HCT116 (cell line): Measurements from ENCODE around the gene SH2D1A. TPM values are rescaled to one million over a fixed set of nuclear protein-coding genes. Genes with fewer than 3 reads are reported as not detected.

ENCODE experiments used
- ATAC-seq: fragments of 200-7000 bp; cut with Tn5 transposase; 2 replicates; pipeline ENCODE4 v1.9.1; 2020; ENCODE audit warnings: mild to moderate bottlenecking, moderate library complexity
- BruUV-seq: library from RNA; stranded (reverse); fragments of 400-500 nt; replicated peaks from 2 replicates; lab custom pipeline; 2021; lab: Mats Ljungman, UMichigan
- CTCF ChIA-PET: fragments of 300-600 bp; sonication (Branson Sonifier 250); formaldehyde crosslinking; loops from one replicate; lab custom pipeline; 2021; ENCODE audit warnings: antibody characterized with exemption; lab: Charles Lee
- POLR2A ChIA-PET: fragments of 300-600, 350-600 bp; sonication (Branson Sonifier 250); formaldehyde crosslinking; loops from one replicate; lab custom pipeline; 2021; ENCODE audit warnings: antibody characterized with exemption; lab: Charles Lee
- RAD21 ChIA-PET, 2 experiments: fragments of 300-600 bp; sonication (Branson Sonifier 250); formaldehyde crosslinking; loops; one replicate each; lab custom pipeline; 2023; ENCODE audit warnings: low total read pairs in 2 of 2; ENCODE audit not compliant: uncharacterized antibody in 2 of 2, unreplicated experiment in 2 of 2, low non-redundant PET in 1 of 2; lab: Charles Lee
- DNase-seq: peaks from one replicate; pipeline ENCODE4 v3.0.0-alpha.2; 2010; ENCODE audit warnings: low read depth, low spot score
- H2AFZ ChIP-seq: fragments of 200-600 bp; shearing (Covaris generic), sonication (generic); 2 replicates; pipeline ENCODE4 v1.6.1; 2017; ENCODE audit warnings: low read depth, mixed run types, mixed read lengths, antibody characterized with exemption, low read length; ENCODE audit not compliant: poor library complexity, severe bottlenecking
- H3K27ac ChIP-seq: 2 replicates; pipeline ENCODE4 v1.5.1; 2012; ENCODE audit warnings: low read depth, low read length
- H3K27me3 ChIP-seq: fragments of 200-600 bp; sonication (generic); 2 replicates; pipeline ENCODE4 v1.6.1; 2016; ENCODE audit warnings: mixed run types, low read length, mixed read lengths; ENCODE audit not compliant: insufficient read depth
- H3K36me3 ChIP-seq, 2 experiments: fragments of 200-500 bp in 1 of 2; fragments of 200-600 bp in 1 of 2; sonication (Bioruptor generic) in 1 of 2; sonication (generic) in 1 of 2; 2 replicates each; pipeline versions ENCODE4 v1.5.1 to v1.6.1; 2014 to 2016; ENCODE audit warnings: low read length in 2 of 2, inconsistent platforms in 1 of 2, mixed read lengths in 1 of 2, mixed run types in 1 of 2; ENCODE audit not compliant: insufficient read depth in 2 of 2, control insufficient read depth in 1 of 2
- H3K4me1 ChIP-seq, 2 experiments: fragments of 200-600 bp in 1 of 2; sonication (generic) in 1 of 2; 2 replicates each; pipeline versions ENCODE4 v1.5.1 to v1.6.1; 2012 to 2017; ENCODE audit warnings: low read length in 2 of 2, inconsistent platforms in 1 of 2, mild to moderate bottlenecking in 1 of 2, mixed read lengths in 1 of 2, mixed run types in 1 of 2, moderate library complexity in 1 of 2; ENCODE audit not compliant: insufficient read depth in 2 of 2, control insufficient read depth in 1 of 2
- H3K4me2 ChIP-seq: fragments of 200-600 bp; sonication (generic); 2 replicates; pipeline ENCODE4 v1.6.1; 2017; ENCODE audit warnings: mixed run types, low read length, mixed read lengths
- H3K4me3 ChIP-seq, 2 experiments: fragments of 200-600 bp in 1 of 2; sonication (generic) in 1 of 2; replicated peaks in 1 of 2; 2 replicates each; pipeline ENCODE4 v1.5.1; 2011 to 2016; ENCODE audit warnings: low read length in 2 of 2, control low read depth in 1 of 2, low read depth in 1 of 2, mild to moderate bottlenecking in 1 of 2, mixed read lengths in 1 of 2, mixed run types in 1 of 2
- H3K79me2 ChIP-seq: fragments of 200-600 bp; sonication (generic); 2 replicates; pipeline ENCODE4 v1.6.1; 2017; ENCODE audit warnings: mild to moderate bottlenecking, mixed run types, low read length, moderate library complexity, mixed read lengths; ENCODE audit not compliant: insufficient read depth
- H3K9ac ChIP-seq: fragments of 200-600 bp; sonication (generic); 2 replicates; pipeline ENCODE4 v1.6.1; 2016; ENCODE audit warnings: low read length, mixed read lengths
- H3K9me2 ChIP-seq: fragments of 200-600 bp; sonication (generic), shearing (Covaris generic); 2 replicates; pipeline ENCODE4 v1.6.1; 2017; ENCODE audit warnings: mixed run types, mild to moderate bottlenecking, moderate library complexity; ENCODE audit not compliant: insufficient read depth
- H3K9me3 ChIP-seq, 2 experiments: fragments of 200-500 bp in 1 of 2; fragments of 200-600 bp in 1 of 2; sonication (Bioruptor generic) in 1 of 2; sonication (generic) in 1 of 2; 2 replicates each; pipeline ENCODE4 v1.6.1; 2014 to 2017; ENCODE audit warnings: low read length in 2 of 2, mixed read lengths in 2 of 2, inconsistent platforms in 1 of 2, low read depth in 1 of 2, mild to moderate bottlenecking in 1 of 2, mixed run types in 1 of 2, moderate library complexity in 1 of 2; ENCODE audit not compliant: control insufficient read depth in 1 of 2, insufficient read depth in 1 of 2
- H4K20me1 ChIP-seq: fragments of 200-600 bp; sonication (generic), shearing (Covaris generic); 2 replicates; pipeline ENCODE4 v1.6.1; 2017; ENCODE audit warnings: mixed run types, mild to moderate bottlenecking, moderate library complexity; ENCODE audit not compliant: insufficient read depth
- EZH2phosphoT487 ChIP-seq: fragments of 200-600 bp; IDR thresholded peaks from 2 replicates; pipeline ENCODE4 v1.6.1; 2018; ENCODE audit warnings: antibody characterized with exemption, borderline replicate concordance
- FOSL1 ChIP-seq: IDR thresholded peaks from 2 replicates; pipeline ENCODE4 v1.6.1; 2012; ENCODE audit warnings: low read depth
- POLR2A ChIP-seq: IDR thresholded peaks from 2 replicates; pipeline ENCODE4 v1.7.0; 2011; ENCODE audit warnings: borderline replicate concordance; ENCODE audit not compliant: insufficient read depth, insufficient read length; ENCODE audit errors: extremely low read depth
- RAD21 ChIP-seq: IDR thresholded peaks from 2 replicates; pipeline ENCODE4 v1.6.1; 2012; ENCODE audit warnings: low read depth, mild to moderate bottlenecking
- SIN3A ChIP-seq: IDR thresholded peaks from 2 replicates; pipeline ENCODE4 v1.6.1; 2012; ENCODE audit warnings: low read depth
- SP1 ChIP-seq: IDR thresholded peaks from 2 replicates; pipeline ENCODE4 v1.6.1; 2012; ENCODE audit warnings: low read depth
- SRF ChIP-seq: IDR thresholded peaks from 2 replicates; pipeline ENCODE4 v1.6.1; 2012; ENCODE audit warnings: low read depth
- intact Hi-C: fragments of 100-400 bp; cut with micrococcal nuclease; formaldehyde crosslinking; loops from 2 replicates; pipeline ENCODE4 v1.10.0; 2022
- total RNA-seq: library from RNA; stranded (reverse); gene quantifications from one replicate; pipeline ENCODE4 v1.2.1, GENCODE V29; 2021; ENCODE audit not compliant: unreplicated experiment
- TF ChIP-seq, protein P1 (sequence below): IDR thresholded peaks from 2 replicates; pipeline ENCODE4 v1.6.1; 2012

The SH2D1A gene
- total RNA-seq, 1 experiment from 2014 or later: 0.15 TPM

DNA sequence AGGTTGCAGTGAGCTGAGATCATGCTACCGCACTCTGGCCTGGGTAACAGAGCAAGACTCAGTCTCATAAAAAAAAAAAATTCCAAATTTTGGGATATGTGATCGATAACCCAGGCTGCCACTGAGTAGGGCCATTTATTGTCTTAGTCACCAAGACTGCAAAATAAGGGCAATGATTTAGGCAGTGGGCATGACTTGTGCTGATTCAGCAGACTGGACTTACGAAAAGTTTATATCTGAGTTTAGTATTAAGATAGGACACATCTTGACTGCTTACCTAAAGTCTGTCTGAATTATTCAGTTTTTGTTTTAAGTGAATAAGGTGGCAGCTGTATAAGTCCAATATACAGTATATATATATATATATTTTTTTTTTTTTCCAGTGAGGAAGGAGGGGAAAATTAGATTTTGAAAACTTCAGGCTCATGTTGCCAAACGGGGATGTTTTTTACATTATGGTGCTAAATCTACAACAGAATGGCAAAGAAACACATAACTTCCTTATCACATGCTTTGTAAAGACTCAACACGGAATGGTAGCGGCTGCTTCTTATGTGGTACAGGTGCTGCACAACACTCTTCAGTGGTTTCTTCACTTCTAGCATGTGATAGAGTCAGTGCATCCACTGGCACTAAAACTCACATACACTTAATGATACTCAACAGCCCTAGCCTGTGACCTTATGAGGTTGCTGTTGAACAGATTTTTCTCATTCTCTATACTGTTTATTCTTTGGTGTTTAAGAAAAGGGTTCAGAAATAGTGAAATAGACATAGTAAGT is 7.4 kb upstream of the SH2D1A start:
- Histone ChIP-seq H3K9ac (no peak overlapping the region), H3K36me3 (no peaks in the 10 kb centered on the region), H3K9me3 (no peaks in the 10 kb centered on the region), H4K20me1 (no peaks in the 10 kb centered on the region), H3K9me2 (no peaks in the 10 kb centered on the region), H3K4me2 (no peak overlapping the region), H3K27ac (no peak overlapping the region), H3K4me1 (no peaks in the 10 kb centered on the region), H2AFZ (no peak overlapping the region), H3K79me2 (no peaks in the 10 kb centered on the region), H3K27me3 (no peaks in the 10 kb centered on the region; the same call in 1 of the 2 replicates), H3K4me3 (no peak overlapping the region)
- ChIA-PET CTCF (no interaction called here), RAD21 (no interaction called here), POLR2A (no interaction called here)
- ATAC-seq (no peak), DNase-seq (no peak)
- no peak for TF ChIP-seq SP1
- TF ChIP-seq SRF: no peak
- TF ChIP-seq EZH2phosphoT487: no peak
- no peak for TF ChIP-seq POLR2A
- intact Hi-C loops: no loop called here
- no TSS peak for BruUV-seq

DNA sequence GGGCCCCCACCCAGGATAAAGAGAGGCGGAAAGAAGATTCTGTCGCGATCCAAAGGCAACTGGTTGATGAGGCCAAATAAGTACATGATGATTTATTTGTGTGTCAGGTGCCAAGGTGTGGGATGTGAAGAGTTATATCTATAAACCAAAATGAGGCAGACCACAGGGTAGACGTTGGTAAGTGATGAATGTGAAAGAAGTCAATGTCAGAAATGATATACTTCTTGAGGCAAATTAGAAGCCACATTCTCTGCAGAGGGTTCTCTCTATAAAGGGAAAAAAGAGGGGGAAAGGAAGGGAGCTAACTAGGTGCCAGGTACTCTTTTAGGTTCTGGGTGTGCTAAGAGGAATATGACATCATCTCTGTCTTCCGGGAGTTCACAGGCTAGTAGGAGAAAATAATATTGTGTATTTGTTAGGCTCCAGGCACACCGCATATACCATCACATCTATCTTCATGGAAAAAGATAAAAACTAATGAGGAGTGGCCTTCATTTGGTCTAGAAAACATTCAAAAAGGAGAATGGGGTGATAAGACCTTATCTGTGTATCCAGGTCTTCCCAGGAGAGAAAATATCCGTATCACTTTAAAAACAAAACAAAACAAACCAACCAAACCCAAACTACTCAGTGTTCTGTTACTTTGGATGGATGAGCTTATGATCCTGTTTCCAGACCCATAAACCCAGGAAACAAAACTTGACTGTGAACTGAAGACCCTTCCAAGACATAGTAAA is 4.8 kb upstream of the SH2D1A start:
- H3K9me3 ChIP-seq: no peaks in the 10 kb centered on the region
- no peaks in the 10 kb centered on the region for H3K9me2 ChIP-seq
- no peaks in the 10 kb centered on the region for H3K27me3 ChIP-seq
- no peak overlapping the region for H2AFZ ChIP-seq
- DNase-seq (no peak), ATAC-seq (no peak)
- TF ChIP-seq FOSL1: no peak
- TF ChIP-seq SIN3A: no peak
- no peak for TF ChIP-seq RAD21
- TF ChIP-seq, protein P1, sequence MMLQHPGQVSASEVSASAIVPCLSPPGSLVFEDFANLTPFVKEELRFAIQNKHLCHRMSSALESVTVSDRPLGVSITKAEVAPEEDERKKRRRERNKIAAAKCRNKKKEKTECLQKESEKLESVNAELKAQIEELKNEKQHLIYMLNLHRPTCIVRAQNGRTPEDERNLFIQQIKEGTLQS: no peak
- ChIA-PET POLR2A (no interaction called here), RAD21 (no interaction called here), CTCF (no interaction called here)
- H4K20me1 ChIP-seq: no peaks in the 10 kb centered on the region
- intact Hi-C loops: no loop called here
- no peak overlapping the region for H3K27ac ChIP-seq
- no peaks in the 10 kb centered on the region for H3K4me1 ChIP-seq
- no peaks in the 10 kb centered on the region for H3K79me2 ChIP-seq
- no peaks in the 10 kb centered on the region for H3K36me3 ChIP-seq
- no peak overlapping the region for H3K4me3 ChIP-seq
- H3K4me2 ChIP-seq: no peak overlapping the region
- no peak overlapping the region for H3K9ac ChIP-seq
- no TSS peak for BruUV-seq
